VCaP (cell line): ENCODE measurements around the gene UAP1.

Experiments used
- H3K27ac ChIP-seq: fragments of 450-650 bp; 2 replicates; pipeline ENCODE4 v1.5.1; 2017
- CTCF ChIP-seq: fragments of 450-650 bp; conservative IDR thresholded peaks from 2 replicates; pipeline ENCODE4 v1.5.1; 2017; ENCODE audit warnings: mild to moderate bottlenecking, moderate library complexity

The UAP1 gene

GRCh38 chr1:162629077-162629627, 67.6 kb downstream of the UAP1 start:
- no peak overlapping the region for H3K27ac ChIP-seq

GRCh38 chr1:162629651-162630050, 68.1 kb downstream of the UAP1 start:
- no peak overlapping the region for H3K27ac ChIP-seq
- no peak for TF ChIP-seq CTCF

More at GRCh38 chr1:162629077-162629627, 67.6 kb downstream of the UAP1 start:
- TF ChIP-seq CTCF = no peak

GRCh38 chr1:162631546-162632191, 70.1 kb downstream of the UAP1 start:
- no peak overlapping the region for H3K27ac ChIP-seq
- TF ChIP-seq CTCF = no peak

- no peak for TF ChIP-seq CTCF
- no peak within 1 kb of the TSS for H3K27ac ChIP-seq
Observed at GRCh38 chr1:162632217-162632666, 70.7 kb downstream of the UAP1 start, which contains the start of gene DDR2. Gene DDR2 (plus strand): TSS chr1:162632464. CDS start chr1:162719064, 86,600 bp downstream.

GRCh38 chr1:162632698-162633080, 71.2 kb downstream of the UAP1 start:
- no peak overlapping the region for H3K27ac ChIP-seq
- TF ChIP-seq CTCF = no peak

GRCh38 chr1:162633081-162633762, 71.7 kb downstream of the UAP1 start:
- no peak for TF ChIP-seq CTCF
- no peak overlapping the region for H3K27ac ChIP-seq

- no peak for TF ChIP-seq CTCF
- no peak overlapping the region for H3K27ac ChIP-seq
Observed at GRCh38 chr1:162635418-162635817, 73.9 kb downstream of the UAP1 start.
